ENCODE measurements around the gene NLRP9.

- TF ChIP-seq, protein P1, sequence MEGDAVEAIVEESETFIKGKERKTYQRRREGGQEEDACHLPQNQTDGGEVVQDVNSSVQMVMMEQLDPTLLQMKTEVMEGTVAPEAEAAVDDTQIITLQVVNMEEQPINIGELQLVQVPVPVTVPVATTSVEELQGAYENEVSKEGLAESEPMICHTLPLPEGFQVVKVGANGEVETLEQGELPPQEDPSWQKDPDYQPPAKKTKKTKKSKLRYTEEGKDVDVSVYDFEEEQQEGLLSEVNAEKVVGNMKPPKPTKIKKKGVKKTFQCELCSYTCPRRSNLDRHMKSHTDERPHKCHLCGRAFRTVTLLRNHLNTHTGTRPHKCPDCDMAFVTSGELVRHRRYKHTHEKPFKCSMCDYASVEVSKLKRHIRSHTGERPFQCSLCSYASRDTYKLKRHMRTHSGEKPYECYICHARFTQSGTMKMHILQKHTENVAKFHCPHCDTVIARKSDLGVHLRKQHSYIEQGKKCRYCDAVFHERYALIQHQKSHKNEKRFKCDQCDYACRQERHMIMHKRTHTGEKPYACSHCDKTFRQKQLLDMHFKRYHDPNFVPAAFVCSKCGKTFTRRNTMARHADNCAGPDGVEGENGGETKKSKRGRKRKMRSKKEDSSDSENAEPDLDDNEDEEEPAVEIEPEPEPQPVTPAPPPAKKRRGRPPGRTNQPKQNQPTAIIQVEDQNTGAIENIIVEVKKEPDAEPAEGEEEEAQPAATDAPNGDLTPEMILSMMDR (IDR thresholded peaks at IDR 0.05): no peak
- no peak for TF ChIP-seq POLR2A (IDR thresholded peaks at IDR 0.05)
Measured at GRCh38 chr19:55679343-55680257, 58.6 kb downstream of the NLRP9 start.

All from testis (tissue), 2 donors.